ENCODE measurements around the gene ZIC4.

Gene ZIC4

GRCh38 chr3:147418371-147418781, 12.0 kb upstream of the ZIC4 start:
- DNase-seq (ENCODE audit: low read depth, low spot score), result no peak

- no peak for DNase-seq (ENCODE audit: low read depth, low spot score)
Measured at GRCh38 chr3:147417551-147418295, 11.4 kb upstream of the ZIC4 start.

- DNase-seq (ENCODE audit: low read depth, low spot score), result no peak
Measured at GRCh38 chr3:147416931-147417330, 10.6 kb upstream of the ZIC4 start.

- no peak for DNase-seq (ENCODE audit: low read depth, low spot score)
Measured at GRCh38 chr3:147415874-147416273, 9.5 kb upstream of the ZIC4 start.

GRCh38 chr3:147415286-147415685, 8.9 kb upstream of the ZIC4 start:
- DNase-seq (ENCODE audit: low read depth, low spot score), result no peak

- no peak for DNase-seq (ENCODE audit: low read depth, low spot score)
Measured at GRCh38 chr3:147414390-147415138, 8.2 kb upstream of the ZIC4 start.

GRCh38 chr3:147413686-147414389, 7.5 kb upstream of the ZIC4 start:
- DNase-seq (ENCODE audit: low read depth, low spot score), result no peak

- no peak for DNase-seq (ENCODE audit: low read depth, low spot score)
Measured at GRCh38 chr3:147412917-147413685, 6.8 kb upstream of the ZIC4 start.

- no peak for DNase-seq (ENCODE audit: low read depth, low spot score)
Measured at GRCh38 chr3:147412261-147412916, 6.0 kb upstream of the ZIC4 start.

GRCh38 chr3:147411815-147412241, 5.5 kb upstream of the ZIC4 start:
- no peak for DNase-seq (ENCODE audit: low read depth, low spot score)

GRCh38 chr3:147411238-147411814, 5.0 kb upstream of the ZIC4 start:
- DNase-seq (ENCODE audit: low read depth, low spot score), result no peak

- DNase-seq (ENCODE audit: low read depth, low spot score), result no peak
Measured at GRCh38 chr3:147410526-147411237, 4.3 kb upstream of the ZIC4 start.

- DNase-seq (ENCODE audit: low read depth, low spot score), result no peak
Measured at GRCh38 chr3:147410116-147410525, 3.8 kb upstream of the ZIC4 start.

GRCh38 chr3:147409143-147410115, 3.1 kb upstream of the ZIC4 start, which contains the start of gene ZIC1:
ZIC1 (plus strand) TSS chr3:147409365; CDS start chr3:147410113, 748 bp downstream.
- DNase-seq (ENCODE audit: low read depth, low spot score), result no peak

- no peak for DNase-seq (ENCODE audit: low read depth, low spot score)
Measured at GRCh38 chr3:147408188-147409100, 2.1 kb upstream of the ZIC4 start.

GRCh38 chr3:147407498-147408187, 1.3 kb upstream of the ZIC4 start:
- no peak for DNase-seq (ENCODE audit: low read depth, low spot score)

- no peak for DNase-seq (ENCODE audit: low read depth, low spot score)
Measured at GRCh38 chr3:147407114-147407497, 763 bp upstream of the ZIC4 start.

Measured in activated naive CD8-positive, alpha-beta T cell treated with anti-CD3 and anti-CD28 coated beads, Interleukin-2, amount 50 U/mL, for 16 hours (primary cell).